DOHH2 (cell line): ENCODE data around the gene MAP3K7CL.

ENCODE experiments used
- EZH2phosphoT487 ChIP-seq: fragments of 200-600 bp; sonication (generic); IDR thresholded peaks from 2 replicates; pipeline ENCODE4 v1.6.1; 2017; ENCODE audit warnings: borderline replicate concordance, mild to moderate bottlenecking, antibody characterized with exemption, low read length, moderate library complexity, mixed read lengths
- TF ChIP-seq, protein P1 (sequence below): fragments of 200-600 bp; sonication (generic); IDR thresholded peaks from one replicate; pipeline ENCODE4 v1.5.1; 2014; ENCODE audit warnings: antibody characterized with exemption, mild to moderate bottlenecking, low read depth, low read length; ENCODE audit not compliant: poor library complexity, severe bottlenecking

GRCh38 chr21:29209696-29210095, 79.3 kb downstream of the MAP3K7CL start:
- TF ChIP-seq, protein P1, sequence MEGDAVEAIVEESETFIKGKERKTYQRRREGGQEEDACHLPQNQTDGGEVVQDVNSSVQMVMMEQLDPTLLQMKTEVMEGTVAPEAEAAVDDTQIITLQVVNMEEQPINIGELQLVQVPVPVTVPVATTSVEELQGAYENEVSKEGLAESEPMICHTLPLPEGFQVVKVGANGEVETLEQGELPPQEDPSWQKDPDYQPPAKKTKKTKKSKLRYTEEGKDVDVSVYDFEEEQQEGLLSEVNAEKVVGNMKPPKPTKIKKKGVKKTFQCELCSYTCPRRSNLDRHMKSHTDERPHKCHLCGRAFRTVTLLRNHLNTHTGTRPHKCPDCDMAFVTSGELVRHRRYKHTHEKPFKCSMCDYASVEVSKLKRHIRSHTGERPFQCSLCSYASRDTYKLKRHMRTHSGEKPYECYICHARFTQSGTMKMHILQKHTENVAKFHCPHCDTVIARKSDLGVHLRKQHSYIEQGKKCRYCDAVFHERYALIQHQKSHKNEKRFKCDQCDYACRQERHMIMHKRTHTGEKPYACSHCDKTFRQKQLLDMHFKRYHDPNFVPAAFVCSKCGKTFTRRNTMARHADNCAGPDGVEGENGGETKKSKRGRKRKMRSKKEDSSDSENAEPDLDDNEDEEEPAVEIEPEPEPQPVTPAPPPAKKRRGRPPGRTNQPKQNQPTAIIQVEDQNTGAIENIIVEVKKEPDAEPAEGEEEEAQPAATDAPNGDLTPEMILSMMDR, result no peak
- no peak for TF ChIP-seq EZH2phosphoT487
